ENCODE data around the gene DLL1.

DNA sequence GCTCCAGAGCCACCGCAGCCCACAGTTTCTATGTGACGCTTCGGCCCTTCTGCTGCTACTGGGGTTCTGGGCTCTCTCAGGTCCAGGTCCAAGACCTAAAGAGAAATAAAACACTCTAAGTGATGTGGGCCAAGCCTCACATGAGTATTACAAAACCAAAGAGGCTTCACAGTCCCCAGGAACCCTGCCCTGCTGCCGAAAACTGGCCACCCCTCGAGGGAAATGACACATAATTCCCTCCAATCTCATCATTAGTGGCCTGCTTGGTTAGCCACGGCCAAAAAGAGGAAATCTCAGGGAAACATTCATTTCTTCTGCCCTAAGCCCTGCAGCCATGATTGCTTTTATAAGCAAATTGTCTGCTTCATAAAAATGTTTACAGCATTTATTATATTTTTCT lies 32.5 kb downstream of the DLL1 start:
- TF ChIP-seq CTCF (conservative IDR thresholded peaks at IDR 0.05) (no peak), EZH2 (IDR thresholded peaks at IDR 0.05; ENCODE audit: low read depth) (no peak)

All from PC-9 (cell line).